ENCODE measurements around the gene UNC13D.
"Not testable (repeated sequence)": the region's sequence is repeated elsewhere in the genome, so short reads cannot be mapped to it uniquely, and the experiment has no call there.

- TF ChIP-seq POLR2A (IDR thresholded peaks at IDR 0.05); CTCF (IDR thresholded peaks at IDR 0.05 in 8 of 11, conservative IDR thresholded peaks at IDR 0.05 in 3 of 11): not testable (repeated sequence)
These were observed 7.4 kb upstream of the UNC13D start for GRCh38 chr17:75851693-75851991.
